GM20431 (cell line): Measurements from ENCODE around the gene CTNND2.

Experiments used
- in situ Hi-C: fragments of 300-500 bp; cut with MseI, MboI; formaldehyde crosslinking; loops from one replicate; pipeline ENCODE4 v1.15.0; 2020; ENCODE audit warnings: low sequenced_read_pairs; ENCODE audit not compliant: unreplicated experiment

CTNND2 gene

DNA sequence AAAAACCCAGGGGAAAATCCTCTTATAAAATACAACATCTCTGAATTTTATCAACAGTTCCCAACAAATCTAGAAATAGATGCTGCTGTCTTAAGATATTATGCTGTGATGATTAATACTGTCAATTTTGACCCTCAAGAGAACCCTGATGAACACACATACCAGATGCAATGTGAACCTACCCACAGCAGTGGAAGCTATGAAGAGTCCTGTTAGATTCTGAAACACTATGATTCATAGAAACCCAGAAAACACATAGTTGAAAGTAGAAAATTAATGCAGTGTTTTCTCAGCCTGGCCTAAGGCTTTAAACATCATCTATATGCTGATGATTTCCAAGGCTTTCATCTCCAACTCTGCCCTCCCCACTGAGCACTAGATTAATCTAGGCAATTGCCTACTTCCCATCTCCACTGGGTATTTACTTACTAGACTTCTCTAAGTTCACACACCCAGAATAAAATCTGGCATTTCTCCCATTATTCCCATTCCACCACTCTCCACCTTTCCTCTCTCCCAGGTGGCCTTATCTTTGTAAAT is 296.2 kb downstream of the CTNND2 start:
- in situ Hi-C loops: no loop called here

DNA sequence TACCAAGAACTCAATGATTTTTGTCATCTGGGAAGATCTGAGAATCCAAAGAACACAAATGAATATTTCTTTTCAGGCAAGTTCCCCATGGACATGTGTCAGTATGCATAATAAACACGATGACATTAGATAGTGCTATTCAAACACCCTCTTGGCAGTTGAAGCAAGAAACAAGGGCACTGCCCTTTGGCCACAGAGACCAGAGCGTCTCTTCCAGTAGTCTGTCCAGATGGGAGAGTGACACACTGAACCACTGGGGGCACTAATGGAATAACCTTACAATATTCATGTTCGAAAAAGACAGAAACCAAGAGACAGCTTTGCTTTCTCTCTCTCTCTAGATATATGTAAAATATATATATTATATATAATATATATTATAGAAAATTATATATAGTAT is 301.9 kb downstream of the CTNND2 start:
- in situ Hi-C loops: no loop called here

- in situ Hi-C loops: no loop called here
Observed at GRCh38 chr5:11599499-11599898, 304.7 kb downstream of the CTNND2 start.

GRCh38 chr5:11596657-11597071 is 307.6 kb downstream of the CTNND2 start:
- in situ Hi-C loops: no loop called here

GRCh38 chr5:11596185-11596584 is 308.1 kb downstream of the CTNND2 start:
- in situ Hi-C loops: no loop called here

- in situ Hi-C loops: no loop called here
Observed at GRCh38 chr5:11595045-11595444, 309.2 kb downstream of the CTNND2 start.

DNA sequence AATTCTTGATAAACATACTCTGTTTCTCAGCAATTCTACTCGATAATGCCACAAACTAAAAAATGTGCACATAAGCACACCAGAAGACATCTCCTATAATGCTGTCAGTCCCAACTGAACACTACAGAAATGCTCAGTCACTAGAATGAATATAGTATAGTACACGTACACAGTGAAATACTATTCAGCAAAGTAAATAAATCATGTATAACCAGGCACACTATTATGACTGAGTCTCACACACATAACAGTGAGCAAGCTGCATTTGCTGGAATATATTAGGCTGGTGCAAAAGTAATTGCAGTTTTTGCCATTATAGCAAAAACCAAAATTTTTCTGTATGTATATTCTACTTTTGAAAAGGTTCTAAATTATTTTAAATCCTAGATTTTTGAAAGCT is 310.2 kb downstream of the CTNND2 start:
- in situ Hi-C loops: no loop called here

- in situ Hi-C loops: no loop called here
Observed at GRCh38 chr5:11590475-11590874, 313.8 kb downstream of the CTNND2 start.

GRCh38 chr5:11588803-11589202 is 315.4 kb downstream of the CTNND2 start:
- in situ Hi-C loops: no loop called here

DNA sequence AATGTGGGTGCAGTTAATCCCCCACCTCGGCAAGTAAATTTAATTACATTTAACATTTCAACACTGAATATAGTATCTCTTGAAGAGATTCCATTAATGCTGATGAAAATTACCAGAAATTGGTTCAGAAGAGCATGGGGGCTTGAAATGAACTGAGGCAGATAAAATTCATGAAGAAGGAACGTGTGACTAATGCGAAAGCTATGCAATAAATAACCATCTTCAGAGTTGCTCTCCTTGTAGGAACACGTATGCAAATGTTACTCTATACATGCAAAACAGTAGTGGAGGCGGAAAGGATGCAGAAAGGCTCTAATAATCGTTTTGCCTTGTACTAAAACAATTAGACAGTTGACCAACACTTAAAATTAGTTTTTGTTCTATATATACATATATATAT is 320.2 kb downstream of the CTNND2 start:
- in situ Hi-C loops: no loop called here

DNA sequence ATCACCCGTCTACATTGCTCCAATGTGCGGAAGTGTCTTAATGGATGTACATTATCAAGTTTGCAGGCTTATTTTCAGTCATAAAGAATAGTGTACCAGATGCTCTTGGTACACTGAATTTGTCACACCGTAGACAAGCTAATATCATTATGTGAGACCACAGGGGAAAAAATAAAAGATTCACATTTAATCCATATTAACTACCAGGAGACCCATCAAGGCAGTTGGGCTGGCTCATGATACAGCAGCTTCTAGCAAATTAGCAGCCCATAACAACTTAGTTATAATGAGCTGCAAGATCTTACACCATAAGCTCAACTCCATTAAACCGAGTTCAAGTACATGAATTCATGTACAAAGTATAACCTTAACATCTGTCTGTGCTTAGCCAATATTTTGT is 324.9 kb downstream of the CTNND2 start:
- in situ Hi-C loops: no loop called here

DNA sequence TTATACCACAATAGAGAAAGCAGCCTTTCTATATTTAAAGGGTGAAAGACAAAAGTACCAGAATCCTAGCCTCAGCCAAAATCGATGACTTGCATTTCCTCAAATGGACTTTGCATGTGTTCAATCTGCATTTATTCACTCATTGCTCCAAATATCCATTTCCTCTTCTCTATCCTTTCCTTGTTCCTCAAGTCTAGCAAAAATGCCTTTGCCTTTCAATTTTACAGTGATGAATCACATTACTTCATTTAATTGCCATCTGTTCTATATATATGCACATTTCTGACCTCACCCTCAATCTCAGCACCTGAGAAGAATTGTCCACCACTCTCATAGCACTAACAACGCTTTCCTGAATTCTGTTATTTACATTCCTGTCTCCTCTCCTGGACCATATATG is 329.5 kb downstream of the CTNND2 start:
- in situ Hi-C loops: no loop called here

DNA sequence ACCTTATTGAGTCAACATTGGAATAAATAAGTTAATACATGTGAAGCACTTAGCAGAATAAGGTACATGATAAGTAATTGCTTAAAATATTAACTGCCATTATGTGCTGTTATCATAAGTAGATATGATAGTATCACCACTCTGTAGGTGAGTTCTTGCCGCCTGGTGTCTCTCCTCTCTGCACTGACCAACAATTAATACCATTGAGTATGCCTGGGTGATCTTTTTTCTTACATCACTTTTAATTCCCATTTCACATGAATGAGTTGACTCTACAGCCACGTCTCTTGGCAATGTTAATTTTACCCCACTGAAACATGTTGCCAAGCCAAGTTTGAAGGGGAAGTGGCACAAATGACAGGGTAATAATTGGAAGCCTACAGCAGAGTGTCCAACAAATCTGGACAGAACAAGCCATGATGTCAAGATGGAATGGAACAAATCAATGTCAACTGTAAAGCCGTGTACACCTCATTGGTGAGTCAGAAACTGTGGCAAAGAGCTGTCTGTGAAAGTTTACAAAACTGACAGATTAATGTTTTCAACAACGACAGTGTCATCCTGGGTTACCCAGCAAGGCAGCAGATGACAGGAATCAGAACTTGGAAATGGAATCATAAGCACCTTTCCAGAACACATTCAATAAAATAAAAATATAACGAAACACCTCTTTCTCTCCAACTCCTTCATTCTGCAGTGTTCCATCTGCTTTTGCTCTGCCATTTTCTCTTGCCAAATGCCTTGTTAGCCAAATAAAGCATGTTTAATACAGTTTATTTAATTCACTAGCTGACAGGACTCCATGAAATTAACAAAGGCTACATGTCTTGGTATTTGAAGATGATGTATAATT is 330.9 kb downstream of the CTNND2 start:
- in situ Hi-C loops: no loop called here

DNA sequence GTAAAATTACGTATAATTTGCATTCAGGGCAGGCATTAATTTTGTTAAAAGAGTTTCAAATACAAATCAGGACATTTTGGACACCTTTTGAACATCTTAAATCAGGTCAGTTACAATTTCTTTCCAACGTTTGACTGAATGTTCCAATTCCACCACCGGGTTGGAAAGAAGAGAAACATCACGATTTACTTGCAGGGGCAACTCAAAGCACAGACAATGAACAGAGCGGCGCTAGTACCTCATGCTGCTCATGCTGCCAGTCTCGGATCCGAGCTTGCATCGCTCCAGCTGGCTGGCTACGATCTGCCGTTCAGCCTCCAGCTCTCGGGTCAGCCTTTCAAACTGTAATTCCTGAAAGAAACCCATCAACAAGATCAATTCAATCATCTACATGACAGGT is 339.5 kb downstream of the CTNND2 start:
- in situ Hi-C loops: no loop called here

DNA sequence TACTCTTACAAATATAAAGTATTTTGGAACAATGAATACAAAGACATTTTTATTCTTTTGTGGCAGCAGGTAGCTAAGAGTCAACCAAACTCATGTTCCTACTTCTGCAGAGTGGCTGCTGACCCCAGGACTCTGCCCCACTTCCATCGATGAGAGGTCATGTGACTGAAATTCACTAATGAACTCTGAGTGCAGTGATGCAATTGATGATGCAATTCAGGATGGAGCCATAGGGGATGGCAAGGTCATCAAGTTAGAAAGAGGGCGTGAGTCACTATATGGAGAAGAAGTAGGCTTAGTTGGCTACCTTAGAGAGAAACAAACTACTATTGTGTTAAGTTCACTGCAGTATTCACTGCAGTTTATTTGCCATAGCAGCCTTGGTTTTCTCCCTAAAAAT is 340.4 kb downstream of the CTNND2 start:
- in situ Hi-C loops: no loop called here

GRCh38 chr5:11560915-11561697 is 343.1 kb downstream of the CTNND2 start:
- in situ Hi-C loops: no loop called here

DNA sequence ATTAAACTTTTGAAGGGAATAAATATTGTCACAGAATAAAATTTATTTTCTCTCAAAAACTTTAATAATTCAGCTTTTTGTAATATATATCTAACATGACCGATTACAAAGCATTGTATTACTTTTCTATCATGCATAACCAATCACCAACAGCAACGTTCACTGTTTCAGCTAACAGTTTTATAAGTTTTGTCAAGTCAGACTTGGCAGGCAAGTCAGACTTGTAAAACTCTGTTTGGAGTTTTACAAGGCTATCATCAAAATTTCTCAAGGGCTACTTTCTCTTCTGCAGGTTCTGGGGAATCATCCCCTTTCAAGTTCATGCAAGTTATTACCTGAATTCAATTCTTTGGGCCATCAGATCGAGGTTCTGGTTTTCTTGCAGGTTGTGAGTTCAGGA is 347.2 kb downstream of the CTNND2 start:
- in situ Hi-C loops: no loop called here

- in situ Hi-C loops: no loop called here
Observed at GRCh38 chr5:11555171-11555570, 349.1 kb downstream of the CTNND2 start.

GRCh38 chr5:11547730-11548129 is 356.5 kb downstream of the CTNND2 start:
- in situ Hi-C loops: no loop called here

DNA sequence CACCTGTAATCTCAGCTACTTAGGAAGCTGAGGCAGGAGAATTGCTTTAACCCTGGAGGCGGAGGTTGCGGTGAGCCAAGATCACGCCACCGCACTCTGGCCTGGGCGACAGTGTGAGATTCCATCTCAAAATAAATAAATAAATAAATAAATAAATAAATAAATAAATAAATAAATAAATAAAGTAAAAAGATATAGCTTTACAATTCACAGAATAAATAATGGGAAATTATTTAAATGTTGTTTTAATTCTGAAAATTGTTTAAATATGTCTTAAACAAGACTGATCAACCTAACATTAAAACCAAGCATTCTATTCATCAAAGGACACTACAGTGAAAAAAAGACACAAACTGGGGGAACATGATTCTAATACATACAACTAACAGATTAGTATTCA is 357.1 kb downstream of the CTNND2 start:
- in situ Hi-C loops: no loop called here

DNA sequence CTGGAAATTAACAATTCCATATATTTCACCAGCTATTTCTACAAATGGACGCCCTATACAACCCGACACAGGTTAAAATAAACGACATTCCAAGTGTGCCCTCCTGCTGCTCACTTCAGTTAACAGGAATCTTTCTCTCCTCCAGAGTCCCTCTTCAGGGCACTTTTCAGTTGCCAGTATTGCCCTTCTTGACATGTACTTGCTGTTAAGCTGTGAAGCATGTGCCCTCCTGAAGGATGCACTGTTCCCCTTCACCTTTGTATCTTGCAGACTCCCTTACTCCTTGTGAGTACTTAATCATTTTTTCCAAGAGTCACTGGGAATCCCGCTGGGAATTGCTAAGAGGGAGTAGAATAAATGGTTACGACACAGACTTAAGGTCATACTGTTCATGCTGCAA is 364.1 kb downstream of the CTNND2 start:
- in situ Hi-C loops: no loop called here
